ENCODE measurements around the gene ATP5F1D.

DNA sequence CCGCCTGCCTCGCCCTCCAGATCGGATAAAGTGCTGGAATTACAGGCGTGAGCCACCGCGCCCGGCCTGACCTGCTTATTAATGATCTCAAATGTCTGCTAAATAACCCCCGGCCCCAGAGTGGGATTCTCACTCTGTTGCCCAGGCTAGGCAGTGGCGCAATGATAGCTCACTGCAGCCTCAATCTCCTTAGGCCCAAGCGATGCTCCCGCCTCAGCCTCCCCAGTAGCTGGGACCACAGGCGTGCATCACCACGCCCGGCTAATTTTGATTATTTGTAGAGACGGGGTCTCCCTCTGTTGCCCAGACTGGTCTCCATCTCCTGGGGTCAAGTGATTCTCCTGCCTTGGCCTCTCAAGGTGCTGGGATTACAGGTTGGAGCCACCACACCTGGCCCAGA lies 626 bp upstream of the ATP5F1D start:
- TF ChIP-seq, protein P1, sequence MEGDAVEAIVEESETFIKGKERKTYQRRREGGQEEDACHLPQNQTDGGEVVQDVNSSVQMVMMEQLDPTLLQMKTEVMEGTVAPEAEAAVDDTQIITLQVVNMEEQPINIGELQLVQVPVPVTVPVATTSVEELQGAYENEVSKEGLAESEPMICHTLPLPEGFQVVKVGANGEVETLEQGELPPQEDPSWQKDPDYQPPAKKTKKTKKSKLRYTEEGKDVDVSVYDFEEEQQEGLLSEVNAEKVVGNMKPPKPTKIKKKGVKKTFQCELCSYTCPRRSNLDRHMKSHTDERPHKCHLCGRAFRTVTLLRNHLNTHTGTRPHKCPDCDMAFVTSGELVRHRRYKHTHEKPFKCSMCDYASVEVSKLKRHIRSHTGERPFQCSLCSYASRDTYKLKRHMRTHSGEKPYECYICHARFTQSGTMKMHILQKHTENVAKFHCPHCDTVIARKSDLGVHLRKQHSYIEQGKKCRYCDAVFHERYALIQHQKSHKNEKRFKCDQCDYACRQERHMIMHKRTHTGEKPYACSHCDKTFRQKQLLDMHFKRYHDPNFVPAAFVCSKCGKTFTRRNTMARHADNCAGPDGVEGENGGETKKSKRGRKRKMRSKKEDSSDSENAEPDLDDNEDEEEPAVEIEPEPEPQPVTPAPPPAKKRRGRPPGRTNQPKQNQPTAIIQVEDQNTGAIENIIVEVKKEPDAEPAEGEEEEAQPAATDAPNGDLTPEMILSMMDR (IDR thresholded peaks at IDR 0.05), result no peak
- TF ChIP-seq POLR2A (IDR thresholded peaks at IDR 0.05), result no peak

Measured in adrenal gland (tissue), 5 donors.